OCI-M1 (cell line): ENCODE measurements around the gene TMEM217.
A peak's percentile ranks its signal among the peaks of the same experiment; 100 is the strongest.
"Not testable (repeated sequence)": the region's sequence is repeated elsewhere in the genome, so short reads cannot be mapped to it uniquely, and the experiment has no call there.

Source experiments
- DNase-seq: peaks from one replicate; lab custom pipeline; 2025; lab: John Stamatoyannopoulos, UW

TMEM217 gene

DNA sequence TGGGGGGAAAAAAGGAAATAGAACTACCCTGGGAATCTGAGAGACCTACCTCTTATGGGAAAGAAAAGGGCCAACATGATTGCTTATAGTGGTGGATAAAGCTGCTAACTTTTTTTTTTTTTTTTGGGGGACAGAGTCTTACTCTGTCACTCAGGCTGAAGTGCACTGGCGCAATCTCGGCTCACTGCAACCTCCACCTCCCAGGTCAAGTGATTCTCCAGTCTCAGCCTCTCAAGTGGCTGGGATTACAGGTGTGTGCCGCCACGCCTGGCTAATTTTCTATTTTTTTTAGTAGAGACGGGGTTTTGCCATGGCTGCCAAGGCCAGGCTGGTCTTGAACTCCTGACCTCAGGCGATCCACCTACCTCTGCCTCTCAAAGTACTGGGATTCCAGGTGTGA is 39.9 kb downstream of the TMEM217 start:
- DNase-seq = no peak

DNA sequence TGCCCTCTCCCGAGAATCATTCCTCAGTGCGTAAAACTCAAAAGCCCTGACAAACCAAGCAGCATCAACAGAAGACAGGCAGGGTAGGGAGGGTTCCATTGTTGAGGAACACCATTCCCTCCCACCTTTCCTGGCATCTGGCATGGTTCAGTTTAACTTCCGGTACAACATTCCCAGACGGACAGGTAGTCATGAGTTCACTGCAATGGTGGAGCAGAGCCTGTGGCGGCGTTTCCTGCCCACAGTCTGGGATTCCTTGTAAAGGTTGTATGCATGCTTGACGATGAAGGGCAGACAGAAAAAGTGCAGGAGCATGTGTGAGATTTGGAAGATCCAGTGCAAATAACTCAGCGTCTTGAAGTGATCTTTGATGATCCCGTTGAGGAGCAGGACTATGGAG is 45.7 kb downstream of the TMEM217 start:
- DNase-seq = no peak

DNA sequence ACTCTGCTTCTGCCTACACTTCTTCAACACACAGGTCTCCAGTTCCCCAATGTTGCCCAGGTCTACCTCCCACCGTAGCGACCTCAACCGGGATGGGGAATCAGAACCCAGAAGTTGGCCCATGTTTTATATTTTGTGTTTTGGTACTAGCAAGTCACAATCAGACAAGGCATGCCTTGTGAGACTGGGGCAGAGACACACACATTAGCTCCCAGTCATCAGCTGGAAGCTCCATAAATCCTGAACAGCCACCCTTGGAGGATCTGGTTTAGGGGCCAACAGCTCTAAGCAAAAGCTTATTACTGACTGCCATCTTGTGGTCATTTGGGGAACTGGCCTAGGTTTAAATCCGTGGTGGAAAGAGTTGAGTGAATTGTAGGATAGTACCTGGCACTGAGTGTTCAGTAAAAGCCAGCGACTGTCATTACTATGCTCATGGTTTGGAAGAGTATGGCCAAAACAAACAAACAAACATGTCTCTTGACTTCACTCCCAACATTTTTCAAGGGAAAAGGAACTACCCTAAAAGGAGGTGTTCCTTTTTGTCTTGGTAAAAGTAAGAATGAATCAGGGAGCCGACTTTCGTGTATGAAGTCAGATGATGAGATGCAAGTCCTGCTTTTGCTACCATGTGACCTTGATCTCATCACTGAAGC is 47.5 kb downstream of the TMEM217 start:
- peak; percentile 97 for DNase-seq

DNA sequence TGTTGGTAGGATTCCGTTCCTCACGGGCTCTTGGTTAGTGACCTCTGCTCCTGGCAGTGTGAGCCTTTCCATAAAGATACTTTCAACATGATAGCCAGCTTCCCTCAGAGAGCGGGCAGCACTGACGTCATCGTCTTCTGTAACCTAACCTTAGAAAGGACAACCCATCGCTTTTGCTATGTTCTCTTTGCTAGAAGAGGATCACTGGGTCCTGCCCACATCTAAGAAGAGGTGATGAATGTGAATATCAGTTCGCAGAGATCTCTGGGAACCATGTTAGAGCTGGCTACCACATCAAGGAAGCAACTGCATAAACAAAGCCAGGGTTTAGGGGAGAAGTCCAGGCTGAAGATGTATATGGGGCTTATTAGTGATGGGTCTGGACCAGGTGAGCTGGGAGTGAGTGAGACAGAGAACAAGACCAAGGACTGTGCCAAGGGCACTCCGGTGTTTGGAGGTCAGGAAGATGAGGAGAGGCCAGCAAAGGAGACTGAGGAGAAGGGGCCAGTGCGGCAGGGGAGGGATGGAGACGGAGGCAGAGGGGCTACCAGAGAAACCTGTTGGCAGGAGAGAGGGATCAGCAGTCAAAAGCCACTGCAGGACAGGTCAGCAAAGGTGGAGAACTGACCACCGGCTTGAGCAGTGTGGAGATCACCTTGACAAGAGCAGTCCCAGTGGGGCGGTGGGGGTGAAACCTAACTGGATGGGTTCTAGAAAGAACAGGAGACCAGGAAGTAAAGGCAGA is 48.3 kb downstream of the TMEM217 start:
- DNase-seq = no peak

GRCh38 chr6:37208793-37209192 is 49.2 kb downstream of the TMEM217 start:
- DNase-seq = no peak

- peak; percentile 97 for DNase-seq
Measured at GRCh38 chr6:37207903-37208456, 50.0 kb downstream of the TMEM217 start.

GRCh38 chr6:37206622-37207021 is 51.3 kb downstream of the TMEM217 start:
- DNase-seq = no peak

DNA sequence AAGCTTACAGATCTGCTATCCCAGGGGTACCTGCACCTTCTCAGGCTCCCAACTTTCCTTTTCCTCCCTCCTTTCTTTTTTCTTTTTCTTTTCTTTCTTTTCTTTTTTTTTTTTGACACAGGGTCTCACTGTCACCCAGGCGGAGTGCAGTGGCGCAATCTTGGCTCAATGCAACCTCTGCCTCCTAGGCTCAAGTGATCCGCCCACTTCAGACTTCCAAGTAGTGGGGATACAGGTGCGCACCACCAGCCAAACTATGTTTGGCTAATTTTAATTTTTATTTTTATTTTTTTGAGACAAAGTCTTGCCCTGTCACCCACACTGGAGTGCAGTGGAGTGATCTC is 52.0 kb downstream of the TMEM217 start:
- no peak for DNase-seq

GRCh38 chr6:37205175-37205996 is 52.6 kb downstream of the TMEM217 start:
- DNase-seq = no peak

DNA sequence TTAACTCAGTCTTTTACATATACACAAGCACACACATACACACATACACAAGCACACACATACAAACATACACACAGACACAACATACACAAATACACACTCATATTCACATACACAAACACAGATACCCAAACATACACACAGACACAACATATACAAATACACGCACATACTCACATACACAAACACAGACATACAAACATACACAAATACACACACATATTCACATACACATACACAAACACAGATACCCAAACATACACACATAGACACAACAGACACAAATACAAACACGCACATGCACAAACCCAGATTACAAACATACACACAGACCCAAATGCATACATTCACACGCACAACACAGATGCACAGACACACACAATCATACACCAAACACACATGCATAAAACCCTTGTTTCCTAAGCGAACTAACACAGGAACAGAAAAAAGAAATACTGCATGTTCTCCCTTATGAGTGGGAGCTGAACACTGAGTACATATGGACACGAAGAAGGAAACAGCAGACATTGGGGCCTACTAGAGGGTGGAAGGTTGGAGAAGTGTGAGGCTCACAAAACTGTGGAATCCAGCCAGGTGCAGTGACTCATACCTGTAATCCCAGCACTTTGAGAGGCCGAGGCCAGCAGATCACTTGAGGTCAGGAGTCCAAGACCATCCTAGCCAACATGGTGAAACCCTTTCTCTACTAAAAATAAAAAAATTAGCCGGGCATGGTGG is 53.8 kb downstream of the TMEM217 start:
- DNase-seq = no peak

GRCh38 chr6:37202788-37203491 is 55.0 kb downstream of the TMEM217 start:
- DNase-seq = peak; percentile 67

DNA sequence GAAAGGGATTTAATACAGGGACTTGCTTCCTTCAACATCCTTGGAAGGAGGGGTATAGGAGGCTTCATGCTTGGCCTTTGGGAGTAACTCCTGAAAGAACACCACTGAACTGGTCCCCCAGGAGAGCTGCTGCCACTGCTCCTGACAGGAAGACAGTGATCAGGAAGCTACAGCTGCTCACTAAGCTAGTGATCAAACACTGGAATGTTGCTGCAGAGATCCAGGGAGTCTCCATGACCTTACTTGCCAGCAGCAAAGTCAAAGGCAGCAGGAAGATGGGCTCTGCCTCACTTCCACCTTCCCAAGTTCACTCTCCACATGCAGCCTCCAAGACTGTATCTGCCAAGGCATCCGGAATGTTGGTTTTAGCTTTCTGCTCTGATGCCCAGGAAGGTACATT is 56.2 kb downstream of the TMEM217 start:
- no peak for DNase-seq

DNA sequence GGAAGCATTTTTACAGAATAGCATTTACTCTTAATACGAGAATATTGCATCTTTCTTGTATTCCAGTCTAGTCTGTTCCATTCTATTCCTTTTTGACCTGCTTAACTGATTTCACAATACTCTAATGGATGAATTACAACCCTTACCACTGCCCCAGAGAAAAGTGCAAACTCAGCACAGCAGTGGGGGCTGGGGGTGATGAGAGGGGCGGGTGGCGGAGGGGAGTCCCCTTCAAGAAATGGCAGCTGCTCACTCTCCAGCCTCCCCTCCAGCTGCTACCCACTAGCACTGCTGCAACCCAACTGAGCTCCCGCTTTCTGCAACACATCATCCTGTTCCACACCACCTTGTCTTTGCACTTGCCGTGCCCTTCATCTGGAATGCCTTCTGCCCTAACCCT is 57.9 kb downstream of the TMEM217 start:
- no peak for DNase-seq

DNA sequence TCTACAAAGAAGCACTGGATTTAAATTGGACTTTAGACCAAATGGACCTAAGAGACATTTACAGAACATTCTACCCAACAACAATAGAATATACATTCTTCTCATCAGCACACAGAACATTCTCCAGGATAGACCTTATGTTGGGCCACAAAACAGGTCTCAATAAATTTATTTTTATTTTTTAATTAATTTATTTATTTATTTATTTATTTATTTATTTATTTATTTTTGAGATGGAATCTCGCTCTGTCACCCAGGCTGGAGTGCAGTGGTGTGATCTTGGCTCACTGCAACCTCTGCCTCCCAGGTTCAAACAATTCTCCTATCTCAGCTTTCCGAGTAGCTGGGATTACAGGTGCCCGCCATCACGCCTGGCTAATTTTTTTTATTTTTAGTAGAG is 61.5 kb downstream of the TMEM217 start:
- not testable (repeated sequence) for DNase-seq

DNA sequence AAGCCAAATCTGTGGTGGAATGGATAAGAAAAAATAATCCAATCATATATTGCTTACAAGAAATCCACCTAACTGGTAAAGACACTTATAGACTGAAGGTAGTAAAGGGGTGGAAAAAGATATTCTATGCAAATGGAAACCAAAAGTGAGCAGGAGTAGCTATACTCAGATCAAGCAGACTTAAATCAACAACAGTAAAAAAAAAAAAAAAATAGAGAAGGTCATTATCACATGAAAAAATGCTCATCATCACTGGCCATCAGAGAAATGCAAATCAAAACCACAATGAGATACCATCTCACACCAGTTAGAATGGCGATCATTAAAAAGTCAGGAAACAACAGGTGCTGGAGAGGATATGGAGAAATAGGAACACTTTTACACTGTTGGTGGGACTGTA is 63.1 kb downstream of the TMEM217 start:
- DNase-seq = peak; percentile 82

DNA sequence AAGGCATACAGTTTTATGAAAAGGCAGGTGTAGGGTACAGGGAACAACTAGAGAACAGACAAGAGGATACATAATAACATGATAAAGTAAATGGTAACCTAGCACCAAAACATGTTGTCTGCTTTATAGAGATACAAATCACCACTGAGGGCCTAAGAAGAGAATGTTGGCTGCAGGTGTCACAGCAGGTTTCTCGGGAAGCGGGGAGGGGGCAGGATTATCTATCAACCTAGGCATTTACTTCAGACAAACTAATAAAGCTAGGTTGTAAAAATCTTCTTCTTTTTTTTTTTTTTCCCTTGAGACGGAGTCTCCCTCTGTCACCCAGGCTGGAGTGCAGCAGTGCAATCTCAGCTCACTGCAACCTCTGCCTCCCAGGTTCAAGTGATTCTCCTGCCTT is 65.3 kb downstream of the TMEM217 start:
- no peak for DNase-seq

DNA sequence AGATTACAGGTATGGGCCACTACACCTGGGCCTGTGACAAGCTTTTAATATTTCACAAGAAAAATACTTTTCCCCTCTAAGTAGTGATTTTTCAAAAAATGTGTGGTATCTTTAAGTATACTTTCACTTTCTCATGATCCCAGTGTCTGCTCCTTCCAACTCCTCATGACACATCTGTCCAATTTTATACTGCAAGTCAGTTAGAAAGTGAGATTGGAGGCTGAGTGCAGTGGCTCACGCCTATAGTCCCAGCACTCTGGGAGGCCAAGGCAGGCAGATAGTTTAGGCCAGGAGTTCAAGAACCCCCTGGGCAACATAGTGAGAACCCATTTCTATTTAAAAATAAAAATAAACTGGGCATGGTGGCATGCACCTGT is 67.8 kb downstream of the TMEM217 start:
- peak; percentile 84 for DNase-seq

DNA sequence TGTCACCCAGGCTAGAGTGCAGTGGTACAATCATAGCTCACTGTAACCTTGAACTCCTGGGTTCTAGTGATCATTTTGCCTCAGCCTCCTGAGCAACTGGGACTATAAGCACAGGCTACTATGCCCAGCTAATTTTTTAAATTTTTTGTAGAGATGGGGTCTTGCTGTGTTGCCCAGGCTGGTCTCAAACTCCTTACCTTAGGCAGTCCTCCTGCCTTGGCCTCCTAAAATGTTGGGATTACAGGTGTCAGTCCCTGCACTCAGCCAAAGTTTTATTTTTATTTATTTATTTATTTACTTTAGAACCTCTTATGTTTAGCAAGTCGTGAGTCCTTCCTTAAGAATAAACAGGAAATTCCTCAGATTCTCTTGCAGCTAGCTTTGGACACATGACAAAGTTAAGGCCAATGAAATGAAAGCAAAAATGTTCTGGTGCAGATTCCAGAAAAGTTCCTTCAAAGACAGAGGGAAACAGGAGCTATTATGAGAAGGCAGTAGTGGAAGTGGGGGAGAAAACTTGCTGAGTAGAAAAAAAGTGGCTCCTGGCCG is 68.9 kb downstream of the TMEM217 start:
- no peak for DNase-seq

DNA sequence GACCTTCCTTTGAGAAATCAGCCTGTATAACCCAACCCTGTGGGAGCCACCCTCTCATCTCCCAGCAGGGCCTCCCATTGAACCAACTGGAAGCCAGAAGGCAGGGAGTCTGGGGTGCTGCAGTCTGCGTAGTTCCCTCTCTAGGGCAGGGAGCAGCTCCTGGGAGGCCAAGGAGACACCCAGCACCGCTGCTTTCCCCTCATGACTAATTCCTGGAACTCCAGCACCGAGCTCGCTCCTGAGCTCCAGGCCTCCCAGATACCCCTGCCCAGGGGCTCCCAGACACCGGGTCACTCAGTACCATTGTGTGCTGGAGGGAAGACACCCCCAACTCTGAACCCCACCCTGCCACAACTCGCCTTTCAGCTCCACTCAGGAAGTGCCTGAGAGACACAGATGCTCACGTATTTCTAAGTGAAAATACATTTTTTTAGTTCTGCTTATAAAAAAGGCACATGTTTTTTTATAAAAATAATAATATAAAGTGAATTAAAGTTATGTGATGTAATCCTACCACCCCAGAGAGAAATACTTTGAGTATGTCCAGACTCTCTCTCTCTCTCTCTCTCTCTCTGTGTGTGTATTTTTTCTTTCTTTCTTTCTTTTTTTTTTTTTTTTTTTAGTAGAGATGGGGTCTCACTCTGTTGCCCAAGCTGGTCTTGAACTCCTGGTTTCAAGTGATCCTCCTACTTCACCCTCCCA is 70.5 kb downstream of the TMEM217 start:
- DNase-seq = no peak

- DNase-seq = peak; percentile 93
Measured at GRCh38 chr6:37185949-37186720, 71.8 kb downstream of the TMEM217 start.
